ENCODE data around the gene ASB18. TPM values are rescaled to one million over a fixed set of nuclear protein-coding genes. Genes with fewer than 3 reads are reported as not detected.

The ASB18 gene
- total RNA-seq, 1 experiment from 2014 or later: not detected

DNA sequence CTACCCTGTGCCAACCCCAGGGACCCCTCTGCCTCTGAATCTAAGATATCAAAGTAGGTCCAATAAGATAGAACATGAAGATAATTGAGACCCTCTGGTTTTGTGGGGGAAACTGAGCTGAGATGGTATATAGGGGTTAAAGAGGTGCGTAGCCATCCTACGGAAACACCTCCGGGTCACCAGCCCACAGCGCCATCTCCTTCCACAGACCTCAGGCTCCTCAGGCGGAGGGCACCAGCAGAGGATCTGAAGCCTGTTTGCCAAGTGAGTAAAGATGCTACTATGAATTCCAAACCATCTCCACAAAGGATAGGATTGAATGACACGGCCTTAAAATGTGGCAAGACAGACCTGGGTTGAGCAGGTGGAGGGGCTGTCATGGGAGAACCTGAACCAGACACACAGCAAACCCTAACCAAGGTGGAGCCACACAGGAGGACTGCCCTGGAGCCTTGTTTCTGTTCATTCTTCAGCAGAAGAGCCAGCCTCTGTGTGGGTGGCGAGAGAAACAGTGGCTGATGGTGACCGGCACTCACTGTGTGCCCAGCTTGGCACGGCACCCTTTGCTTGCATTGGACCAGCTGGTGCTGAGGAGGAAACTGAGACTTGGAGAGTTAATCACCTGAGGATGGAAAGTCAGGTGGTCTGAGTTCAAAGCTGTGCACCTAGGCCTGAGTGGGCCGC is 106.2 kb downstream of the ASB18 start:
- TF ChIP-seq, protein P1, sequence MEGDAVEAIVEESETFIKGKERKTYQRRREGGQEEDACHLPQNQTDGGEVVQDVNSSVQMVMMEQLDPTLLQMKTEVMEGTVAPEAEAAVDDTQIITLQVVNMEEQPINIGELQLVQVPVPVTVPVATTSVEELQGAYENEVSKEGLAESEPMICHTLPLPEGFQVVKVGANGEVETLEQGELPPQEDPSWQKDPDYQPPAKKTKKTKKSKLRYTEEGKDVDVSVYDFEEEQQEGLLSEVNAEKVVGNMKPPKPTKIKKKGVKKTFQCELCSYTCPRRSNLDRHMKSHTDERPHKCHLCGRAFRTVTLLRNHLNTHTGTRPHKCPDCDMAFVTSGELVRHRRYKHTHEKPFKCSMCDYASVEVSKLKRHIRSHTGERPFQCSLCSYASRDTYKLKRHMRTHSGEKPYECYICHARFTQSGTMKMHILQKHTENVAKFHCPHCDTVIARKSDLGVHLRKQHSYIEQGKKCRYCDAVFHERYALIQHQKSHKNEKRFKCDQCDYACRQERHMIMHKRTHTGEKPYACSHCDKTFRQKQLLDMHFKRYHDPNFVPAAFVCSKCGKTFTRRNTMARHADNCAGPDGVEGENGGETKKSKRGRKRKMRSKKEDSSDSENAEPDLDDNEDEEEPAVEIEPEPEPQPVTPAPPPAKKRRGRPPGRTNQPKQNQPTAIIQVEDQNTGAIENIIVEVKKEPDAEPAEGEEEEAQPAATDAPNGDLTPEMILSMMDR (IDR thresholded peaks at IDR 0.05; ENCODE audit: unreplicated experiment): no peak
- Mint-ChIP-seq H3K27ac (ENCODE audit: low read depth, unreplicated experiment) (no peak overlapping the region), H3K36me3 (ENCODE audit: insufficient read depth, unreplicated experiment) (peaks cover 6% of the 10 kb centered on the region), H3K27me3 (ENCODE audit: insufficient read depth, unreplicated experiment) (no peaks in the 10 kb centered on the region), H3K4me1 (ENCODE audit: insufficient read depth, unreplicated experiment) (peaks cover 6% of the 10 kb centered on the region), H3K4me3 (ENCODE audit: unreplicated experiment) (no peak overlapping the region), H3K9me3 (ENCODE audit: unreplicated experiment) (no peaks in the 10 kb centered on the region)
- DNase-seq (ENCODE audit: unreplicated experiment): no peak
- no TSS peak for BruUV-seq (replicated peaks)
- CTCF ChIA-PET: interaction anchor here (0.6 kb wide), 1 partner anchor 204 kb away, joined by 3 read pairs; no protein-coding TSS in a partner anchor
- POLR2A ChIA-PET: no interaction called here
- intact Hi-C loops (cut with micrococcal nuclease): no loop called here

DNA sequence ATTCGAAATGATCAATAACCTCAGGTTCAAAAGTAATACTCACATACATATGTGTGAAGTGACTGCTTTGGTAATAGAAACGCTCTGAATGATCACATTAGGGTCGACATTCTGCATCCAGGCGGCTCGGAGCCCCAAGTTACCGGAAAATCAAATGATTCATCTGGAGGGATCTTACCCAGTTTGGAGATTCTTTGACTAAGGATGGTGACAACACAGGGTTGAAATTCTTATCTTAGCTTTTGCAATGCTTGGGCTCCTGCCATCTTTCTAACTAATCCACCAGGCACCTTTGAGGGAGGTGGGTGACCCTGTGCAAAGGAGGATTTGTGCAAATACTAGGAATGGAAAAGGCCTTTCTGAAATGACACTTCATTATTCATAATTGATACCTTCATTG is 106.8 kb downstream of the ASB18 start:
- H3K27ac Mint-ChIP-seq (ENCODE audit: low read depth, unreplicated experiment): no peak overlapping the region
- intact Hi-C loops (cut with micrococcal nuclease): no loop called here
- no TSS peak for BruUV-seq (replicated peaks)
- ChIA-PET CTCF (no interaction called here), POLR2A (no interaction called here)
- no peaks in the 10 kb centered on the region for H3K27me3 Mint-ChIP-seq (ENCODE audit: insufficient read depth, unreplicated experiment)
- TF ChIP-seq, protein P1 (IDR thresholded peaks at IDR 0.05; ENCODE audit: unreplicated experiment): no peak
- H3K9me3 Mint-ChIP-seq (ENCODE audit: unreplicated experiment): no peaks in the 10 kb centered on the region
- peaks cover 6% of the 10 kb centered on the region for H3K4me1 Mint-ChIP-seq (ENCODE audit: insufficient read depth, unreplicated experiment)
- DNase-seq (ENCODE audit: unreplicated experiment): no peak
- no peak overlapping the region for H3K4me3 Mint-ChIP-seq (ENCODE audit: unreplicated experiment)
- peaks cover 6% of the 10 kb centered on the region for H3K36me3 Mint-ChIP-seq (ENCODE audit: insufficient read depth, unreplicated experiment)

DNA sequence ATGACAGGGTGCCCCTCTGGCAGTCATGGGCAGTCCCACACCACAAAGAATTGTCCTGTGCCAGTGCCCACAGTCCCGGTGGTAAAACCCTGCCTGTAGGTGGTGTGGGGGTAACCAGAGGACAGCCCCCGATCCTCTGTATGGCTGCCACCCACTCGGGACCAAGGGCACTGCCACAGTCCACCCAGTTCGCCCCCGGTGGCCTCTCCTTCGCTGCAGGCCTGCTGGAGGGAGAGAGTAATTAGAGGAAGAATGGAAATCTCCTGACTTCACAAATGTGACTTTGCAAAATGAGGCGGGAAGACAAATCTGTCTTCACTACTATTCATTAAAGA is 107.4 kb downstream of the ASB18 start:
- DNase-seq (ENCODE audit: unreplicated experiment): no peak
- no TSS peak for BruUV-seq (replicated peaks)
- Mint-ChIP-seq H3K9me3 (ENCODE audit: unreplicated experiment) (no peaks in the 10 kb centered on the region), H3K36me3 (ENCODE audit: insufficient read depth, unreplicated experiment) (peaks cover 5% of the 10 kb centered on the region), H3K4me3 (ENCODE audit: unreplicated experiment) (no peak overlapping the region), H3K27me3 (ENCODE audit: insufficient read depth, unreplicated experiment) (no peaks in the 10 kb centered on the region), H3K27ac (ENCODE audit: low read depth, unreplicated experiment) (no peak overlapping the region), H3K4me1 (ENCODE audit: insufficient read depth, unreplicated experiment) (peaks cover 2% of the 10 kb centered on the region)
- ChIA-PET CTCF (interaction anchor here (0.7 kb wide), 1 partner anchor 1618 kb away, joined by 3 read pairs; no protein-coding TSS in a partner anchor), POLR2A (no interaction called here)
- intact Hi-C loops (cut with micrococcal nuclease): no loop called here
- TF ChIP-seq, protein P1 (IDR thresholded peaks at IDR 0.05; ENCODE audit: unreplicated experiment): no peak

DNA sequence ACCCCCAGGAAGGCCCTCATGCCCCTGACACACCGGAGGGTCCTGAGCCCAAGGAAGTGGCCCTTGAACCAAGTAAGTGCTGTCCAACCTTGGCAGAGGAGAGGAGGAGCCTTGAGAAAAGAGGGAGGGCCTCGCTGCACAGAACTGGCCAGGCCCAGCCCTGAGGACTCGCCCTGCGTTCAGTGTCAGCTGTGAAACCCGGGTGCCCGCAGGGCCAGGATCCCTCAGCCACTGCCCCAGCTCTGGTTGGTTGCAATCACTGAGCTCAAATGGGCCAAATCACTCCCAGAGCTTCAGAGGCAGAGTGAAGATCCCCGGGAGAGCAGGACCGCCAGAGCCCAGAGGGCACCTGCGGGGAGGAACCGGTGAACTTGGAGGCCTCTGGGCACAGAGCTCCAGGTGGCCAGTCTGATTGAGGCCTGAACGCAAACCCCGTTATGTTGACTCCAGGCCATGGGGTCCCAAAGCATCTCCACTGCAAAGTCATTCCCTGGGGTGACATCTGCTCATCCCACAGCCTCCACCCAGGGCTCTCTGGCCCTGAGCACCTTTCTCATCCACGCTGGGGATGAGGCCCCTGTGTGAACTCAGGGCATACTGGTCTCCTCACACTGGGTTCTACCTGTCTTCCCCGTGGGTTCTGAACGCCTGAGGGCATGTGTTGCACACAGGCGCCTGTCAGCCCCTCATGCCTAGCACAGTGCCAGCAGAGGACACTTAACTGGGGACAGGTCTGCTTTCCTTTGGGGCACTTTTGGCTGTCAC is 107.9 kb downstream of the ASB18 start:
- TF ChIP-seq, protein P1 (IDR thresholded peaks at IDR 0.05; ENCODE audit: unreplicated experiment): no peak
- no peaks in the 10 kb centered on the region for H3K9me3 Mint-ChIP-seq (ENCODE audit: unreplicated experiment)
- CTCF ChIA-PET: interaction anchor here (0.7 kb wide), 1 partner anchor 1618 kb away, joined by 3 read pairs; no protein-coding TSS in a partner anchor
- no peak for DNase-seq (ENCODE audit: unreplicated experiment)
- no TSS peak for BruUV-seq (replicated peaks)
- POLR2A ChIA-PET: no interaction called here
- intact Hi-C loops (cut with micrococcal nuclease): no loop called here
- H3K27me3 Mint-ChIP-seq (ENCODE audit: insufficient read depth, unreplicated experiment): no peaks in the 10 kb centered on the region
- no peak overlapping the region for H3K4me3 Mint-ChIP-seq (ENCODE audit: unreplicated experiment)
- H3K27ac Mint-ChIP-seq (ENCODE audit: low read depth, unreplicated experiment): no peak overlapping the region
- no peaks in the 10 kb centered on the region for H3K36me3 Mint-ChIP-seq (ENCODE audit: insufficient read depth, unreplicated experiment)
- H3K4me1 Mint-ChIP-seq (ENCODE audit: insufficient read depth, unreplicated experiment): no peaks in the 10 kb centered on the region

Measured in MCF 10A (cell line).